ENCODE data around the gene KCTD5. TPM values are rescaled to one million over a fixed set of nuclear protein-coding genes. Genes with fewer than 3 reads are reported as not detected.
"Not testable (repeated sequence)": the region's sequence is repeated elsewhere in the genome, so short reads cannot be mapped to it uniquely, and the experiment has no call there.

The KCTD5 gene
- total RNA-seq, 1 experiment from 2014 or later, result 66.5 TPM

DNA sequence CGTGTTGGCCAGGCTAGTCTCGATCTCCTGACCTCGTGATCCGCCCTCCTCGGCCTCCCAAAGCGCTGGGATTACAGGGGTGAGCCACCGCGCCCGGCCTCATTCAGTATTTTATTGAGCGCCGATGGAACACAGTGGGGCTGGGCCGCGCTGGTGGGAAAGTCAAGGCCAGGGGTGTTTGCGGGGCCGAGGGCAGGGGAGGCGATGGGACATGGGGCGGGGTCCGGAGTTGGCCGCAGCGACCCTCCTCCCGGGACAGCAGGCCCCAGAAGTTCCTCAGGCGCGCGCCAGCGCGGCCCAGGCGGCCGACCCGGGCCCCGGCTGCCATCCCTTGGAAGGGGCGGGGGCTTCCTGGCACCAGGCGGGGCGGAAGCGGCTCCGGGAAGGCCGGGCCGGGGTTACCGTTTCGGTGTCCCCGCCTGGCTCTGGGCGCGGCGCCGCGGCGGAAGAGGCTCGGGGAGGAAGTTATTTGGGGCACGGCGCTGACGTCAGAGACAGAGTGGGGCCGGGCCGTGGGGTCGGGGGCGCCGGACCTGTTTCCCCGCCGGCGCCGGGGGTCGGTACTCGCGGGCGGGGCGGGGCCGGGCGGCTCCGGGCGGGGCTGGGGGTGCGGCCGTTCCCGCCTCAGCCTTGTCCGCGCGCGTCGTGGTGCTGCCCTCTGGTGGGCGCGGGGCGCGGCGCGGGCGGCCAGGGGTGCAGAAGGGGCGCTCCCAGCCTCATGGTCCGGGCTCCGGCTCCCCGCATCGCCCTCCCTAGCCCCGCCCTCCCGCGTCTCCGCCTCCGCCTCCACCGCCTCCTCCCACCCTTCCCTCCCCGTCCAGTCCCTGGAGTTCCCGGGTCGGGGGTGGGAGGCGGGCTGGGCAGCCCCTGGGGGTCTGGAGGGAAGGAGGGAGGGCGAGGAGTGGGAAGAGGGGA, 38.7 kb downstream of the KCTD5 start:
- peak overlapping the region; percentile 87 for H2AFZ ChIP-seq
- BruUV-seq (replicated peaks), result TSS peak; percentile 66
- peak overlapping the region; percentile 94 for H3K4me2 ChIP-seq
- no peaks in the 10 kb centered on the region for H3K36me3 ChIP-seq (ENCODE audit: low read depth)
- H3K9me3 ChIP-seq (ENCODE audit: insufficient read depth, low read depth), result no peaks in the 10 kb centered on the region
- H3K79me2 ChIP-seq (ENCODE audit: low read depth), result 0 out of 2 replicates have a peak, but pooled peaks cover 4% of the 10 kb centered on the region
- intact Hi-C loops (cut with micrococcal nuclease; ENCODE audit: unreplicated experiment), result loop anchor here (1.0 to 5.0 kb wide), 5 partner anchors 31 to 386 kb away; partner anchors contain the start of gene SRRM2
- H3K9me2 ChIP-seq (ENCODE audit: insufficient read depth), result no peaks in the 10 kb centered on the region
- no peaks in the 10 kb centered on the region for H3K27me3 ChIP-seq (ENCODE audit: insufficient read depth, low read depth)
- H3K4me1 ChIP-seq (replicated peaks; ENCODE audit: insufficient read depth), result peaks cover 34% of the 10 kb centered on the region
- peak overlapping the region; percentile 64 for H3K4me3 ChIP-seq
- TF ChIP-seq, protein P1, sequence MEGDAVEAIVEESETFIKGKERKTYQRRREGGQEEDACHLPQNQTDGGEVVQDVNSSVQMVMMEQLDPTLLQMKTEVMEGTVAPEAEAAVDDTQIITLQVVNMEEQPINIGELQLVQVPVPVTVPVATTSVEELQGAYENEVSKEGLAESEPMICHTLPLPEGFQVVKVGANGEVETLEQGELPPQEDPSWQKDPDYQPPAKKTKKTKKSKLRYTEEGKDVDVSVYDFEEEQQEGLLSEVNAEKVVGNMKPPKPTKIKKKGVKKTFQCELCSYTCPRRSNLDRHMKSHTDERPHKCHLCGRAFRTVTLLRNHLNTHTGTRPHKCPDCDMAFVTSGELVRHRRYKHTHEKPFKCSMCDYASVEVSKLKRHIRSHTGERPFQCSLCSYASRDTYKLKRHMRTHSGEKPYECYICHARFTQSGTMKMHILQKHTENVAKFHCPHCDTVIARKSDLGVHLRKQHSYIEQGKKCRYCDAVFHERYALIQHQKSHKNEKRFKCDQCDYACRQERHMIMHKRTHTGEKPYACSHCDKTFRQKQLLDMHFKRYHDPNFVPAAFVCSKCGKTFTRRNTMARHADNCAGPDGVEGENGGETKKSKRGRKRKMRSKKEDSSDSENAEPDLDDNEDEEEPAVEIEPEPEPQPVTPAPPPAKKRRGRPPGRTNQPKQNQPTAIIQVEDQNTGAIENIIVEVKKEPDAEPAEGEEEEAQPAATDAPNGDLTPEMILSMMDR (conservative IDR thresholded peaks at IDR 0.05), result peak; percentile 34; the same call in 1 of the 2 replicates
- no peak for TF ChIP-seq EZH2 (IDR thresholded peaks at IDR 0.05; ENCODE audit: low read depth)
- peak; percentile 71 to 94 for DNase-seq
- H4K20me1 ChIP-seq (ENCODE audit: insufficient read depth), result peaks cover 6% of the 10 kb centered on the region; the same call in 1 of the 2 replicates
- ChIA-PET CTCF (interaction anchor here (0.7 to 1.1 kb wide), 2 partner anchors 71 to 206 kb away, joined by 5 to 11 read pairs; no protein-coding TSS in a partner anchor), POLR2A (ENCODE audit: unreplicated experiment) (no interaction called here)
- H3F3A ChIP-seq (ENCODE audit: insufficient read depth, low read depth), result peaks cover 48% of the 10 kb centered on the region
- H3K27ac ChIP-seq, result peak overlapping the region; percentile 72

DNA sequence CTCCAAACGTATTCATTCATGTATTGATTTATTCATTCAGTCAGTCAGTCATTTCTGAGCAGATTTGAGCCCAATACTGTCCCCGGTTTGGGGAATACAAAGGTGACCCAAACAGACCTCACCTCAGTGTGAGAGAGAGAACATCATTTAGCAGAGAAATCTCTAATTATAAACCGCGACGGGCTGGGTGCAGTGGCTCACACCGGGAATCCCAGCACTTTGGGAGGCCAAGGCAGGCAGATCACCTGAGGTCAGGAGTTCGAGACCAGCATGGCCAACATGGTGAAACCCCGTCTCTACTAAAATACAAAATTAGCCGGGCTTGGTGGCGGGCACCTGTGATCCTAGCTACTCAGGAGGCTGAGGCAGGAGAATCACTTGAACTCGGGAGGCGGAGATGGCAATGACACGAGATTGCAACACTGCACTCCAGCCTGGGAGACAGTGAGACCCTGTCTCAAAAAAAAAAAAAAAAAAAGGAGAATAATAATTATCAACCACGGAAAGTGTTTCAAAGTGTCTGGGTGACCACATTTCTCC, 39.4 kb downstream of the KCTD5 start:
- Histone ChIP-seq H3K4me1 (replicated peaks; ENCODE audit: insufficient read depth) (peaks cover 34% of the 10 kb centered on the region), H3K27ac (peak overlapping the region; percentile 54), H3F3A (ENCODE audit: insufficient read depth, low read depth) (peaks cover 48% of the 10 kb centered on the region), H3K4me3 (peak overlapping the region; percentile 64; the same call in 1 of the 2 replicates), H2AFZ (0 out of 2 replicates have a peak overlapping the region, but pooled peaks have one; percentile 76), H3K4me2 (peak overlapping the region; percentile 77)
- H3K79me2 ChIP-seq (ENCODE audit: low read depth); H3K36me3 ChIP-seq (ENCODE audit: low read depth); H3K27me3 ChIP-seq (ENCODE audit: insufficient read depth, low read depth); POLR2A ChIA-PET (ENCODE audit: unreplicated experiment); H3K9me2 ChIP-seq (ENCODE audit: insufficient read depth); H4K20me1 ChIP-seq (ENCODE audit: insufficient read depth); H3K9me3 ChIP-seq (ENCODE audit: insufficient read depth, low read depth); DNase-seq: not testable (repeated sequence)
- intact Hi-C loops (cut with micrococcal nuclease; ENCODE audit: unreplicated experiment), result loop anchor here (1.0 to 5.0 kb wide), 5 partner anchors 31 to 386 kb away; partner anchors contain the start of gene SRRM2
- CTCF ChIA-PET, result interaction anchor here (0.7 kb wide), 1 partner anchor 205 kb away, joined by 5 read pairs; no protein-coding TSS in a partner anchor
- BruUV-seq (replicated peaks), result TSS peak; percentile 77

DNA sequence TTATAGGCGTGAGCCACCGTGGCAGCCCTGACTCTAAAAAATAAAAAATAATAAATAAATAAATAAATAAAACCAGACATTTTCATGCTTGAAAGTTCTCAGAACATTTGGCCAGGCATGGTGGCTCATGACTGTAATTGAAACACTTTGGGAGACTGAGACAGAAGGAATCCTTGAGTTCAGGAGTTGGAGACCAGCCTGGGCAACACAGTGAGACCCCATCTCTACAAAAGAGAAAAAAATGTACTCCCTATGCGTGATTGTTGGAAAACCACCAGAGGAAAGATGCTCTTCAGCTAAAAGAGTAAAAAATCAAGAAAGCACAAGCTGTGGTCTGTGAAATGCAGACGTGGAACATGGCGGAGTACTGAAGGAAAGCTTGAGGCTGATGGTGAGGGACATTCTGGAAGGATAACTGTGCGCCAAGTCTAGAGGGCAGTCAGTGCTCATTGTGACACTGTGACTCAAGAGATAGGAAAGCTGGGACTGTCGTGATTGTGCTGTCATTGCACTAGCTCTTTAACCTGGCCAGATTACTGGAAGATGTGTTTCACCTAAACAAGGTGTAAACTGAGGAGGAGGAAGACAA, 41.9 kb downstream of the KCTD5 start:
- H3K79me2 ChIP-seq (ENCODE audit: low read depth), result no peaks in the 10 kb centered on the region
- TF ChIP-seq, protein P1 (conservative IDR thresholded peaks at IDR 0.05), result no peak
- intact Hi-C loops (cut with micrococcal nuclease; ENCODE audit: unreplicated experiment), result loop anchor here (5.0 kb wide), 1 partner anchor 383 kb away; no protein-coding TSS in a partner anchor
- peaks cover 45% of the 10 kb centered on the region for H3F3A ChIP-seq (ENCODE audit: insufficient read depth, low read depth)
- H3K4me2 ChIP-seq, result no peak overlapping the region
- no peak overlapping the region for H3K4me3 ChIP-seq
- no peak overlapping the region for H2AFZ ChIP-seq
- no peaks in the 10 kb centered on the region for H4K20me1 ChIP-seq (ENCODE audit: insufficient read depth)
- no peaks in the 10 kb centered on the region for H3K9me2 ChIP-seq (ENCODE audit: insufficient read depth)
- no peak overlapping the region for H3K27ac ChIP-seq
- POLR2A ChIA-PET (ENCODE audit: unreplicated experiment), result interaction anchor here (0.6 kb wide), 1 partner anchor 318 kb away, joined by 6 read pairs; no protein-coding TSS in a partner anchor
- H3K36me3 ChIP-seq (ENCODE audit: low read depth), result no peaks in the 10 kb centered on the region
- BruUV-seq (replicated peaks), result no TSS peak
- peaks cover 25% of the 10 kb centered on the region for H3K4me1 ChIP-seq (replicated peaks; ENCODE audit: insufficient read depth)
- no peak for DNase-seq
- no peaks in the 10 kb centered on the region for H3K27me3 ChIP-seq (ENCODE audit: insufficient read depth, low read depth)
- CTCF ChIA-PET, result no interaction called here
- H3K9me3 ChIP-seq (ENCODE audit: insufficient read depth, low read depth), result no peaks in the 10 kb centered on the region

Measured in PC-9 (cell line).